Type B pancreatic cell (in vitro differentiated cells): ENCODE results near the gene OR52E8. TPM values are rescaled to one million over a fixed set of nuclear protein-coding genes. Genes with fewer than 3 reads are reported as not detected.

Source experiments
- DNase-seq: peaks from one replicate; pipeline ENCODE4 v3.0.0; 2021; ENCODE audit warnings: mixed read lengths; ENCODE audit not compliant: unreplicated experiment; ENCODE audit errors: extremely low spot score
- H3K27ac Mint-ChIP-seq: 2 replicates; pipeline ENCODE4 v1.8.0; 2021; ENCODE audit warnings: mild to moderate bottlenecking, mixed read lengths
- H3K27me3 Mint-ChIP-seq: 2 replicates; pipeline ENCODE4 v1.8.0; 2021; ENCODE audit warnings: mixed read lengths
- H3K36me3 Mint-ChIP-seq: 2 replicates; pipeline ENCODE4 v1.8.0; 2021; ENCODE audit warnings: mixed read lengths
- H3K4me1 Mint-ChIP-seq: one replicate; pipeline ENCODE4 v1.8.0; 2021; ENCODE audit warnings: mixed read lengths; ENCODE audit not compliant: unreplicated experiment
- H3K4me3 Mint-ChIP-seq: 2 replicates; pipeline ENCODE4 v1.8.0; 2021; ENCODE audit warnings: mild to moderate bottlenecking, mixed read lengths
- H3K9me3 Mint-ChIP-seq: 2 replicates; pipeline ENCODE4 v1.8.0; 2021; ENCODE audit warnings: mixed read lengths
- CTCF ChIP-seq: fragments of 200-600 bp; sonication (generic); conservative IDR thresholded peaks from 2 replicates; pipeline ENCODE4 v1.5.0; 2021; ENCODE audit warnings: antibody characterized with exemption, mild to moderate bottlenecking
- total RNA-seq: library from RNA; stranded (reverse); gene quantifications from 2 replicates; pipeline ENCODE4 v1.2.1, GENCODE V29; 2021; ENCODE audit warnings: low replicate concordance

OR52E8 gene
- total RNA-seq, 1 donor from 2014 or later, result not detected

GRCh38 chr11:5887172-5887571 is 29.7 kb upstream of the OR52E8 start:
- TF ChIP-seq CTCF, result no peak
- Mint-ChIP-seq H3K9me3 (no peaks in the 10 kb centered on the region), H3K27ac (no peak overlapping the region)

GRCh38 chr11:5881756-5882155 is 24.3 kb upstream of the OR52E8 start:
- Mint-ChIP-seq H3K4me3 (no peak overlapping the region), H3K36me3 (no peaks in the 10 kb centered on the region), H3K4me1 (no peaks in the 10 kb centered on the region), H3K27me3 (peaks cover 24% of the 10 kb centered on the region), H3K27ac (no peak overlapping the region), H3K9me3 (no peaks in the 10 kb centered on the region)
- TF ChIP-seq CTCF, result no peak
- no peak for DNase-seq

More at GRCh38 chr11:5887172-5887571, 29.7 kb upstream of the OR52E8 start:
- Mint-ChIP-seq H3K27me3 (peaks cover 5% of the 10 kb centered on the region), H3K4me1 (no peaks in the 10 kb centered on the region), H3K36me3 (no peaks in the 10 kb centered on the region), H3K4me3 (no peak overlapping the region)
- no peak for DNase-seq

- H3K4me1 Mint-ChIP-seq, result no peaks in the 10 kb centered on the region
- no peaks in the 10 kb centered on the region for H3K36me3 Mint-ChIP-seq
- H3K4me3 Mint-ChIP-seq, result no peak within 1 kb of the TSS
Measured at GRCh38 chr11:5880329-5880728, 22.8 kb upstream of the OR52E8 start, which contains the start of gene OR52E4. Gene OR52E4 (plus strand): TSS chr11:5880629. CDS start chr11:5884293, 3,664 bp downstream.

GRCh38 chr11:5878564-5878963 is 21.1 kb upstream of the OR52E8 start:
- H3K36me3 Mint-ChIP-seq, result no peaks in the 10 kb centered on the region
- H3K4me1 Mint-ChIP-seq, result no peaks in the 10 kb centered on the region
- DNase-seq, result no peak
- H3K27me3 Mint-ChIP-seq, result peaks cover 24% of the 10 kb centered on the region
- H3K9me3 Mint-ChIP-seq, result no peaks in the 10 kb centered on the region
- TF ChIP-seq CTCF, result no peak
- no peak overlapping the region for H3K4me3 Mint-ChIP-seq
- no peak overlapping the region for H3K27ac Mint-ChIP-seq

More at GRCh38 chr11:5880329-5880728, 22.8 kb upstream of the OR52E8 start, which contains the start of gene OR52E4:
- no peaks in the 10 kb centered on the region for H3K9me3 Mint-ChIP-seq
- DNase-seq, result no peak
- H3K27me3 Mint-ChIP-seq, result peaks cover 24% of the 10 kb centered on the region
- no peak for TF ChIP-seq CTCF
- H3K27ac Mint-ChIP-seq, result no peak within 1 kb of the TSS

GRCh38 chr11:5865826-5866225 is 8.3 kb upstream of the OR52E8 start:
- no peak for TF ChIP-seq CTCF
- no peak for DNase-seq
- Mint-ChIP-seq H3K4me1 (no peaks in the 10 kb centered on the region), H3K27ac (no peak overlapping the region), H3K9me3 (no peaks in the 10 kb centered on the region), H3K4me3 (no peak overlapping the region), H3K36me3 (no peaks in the 10 kb centered on the region), H3K27me3 (peaks cover 5% of the 10 kb centered on the region)

- no peak for DNase-seq
- no peak for TF ChIP-seq CTCF
- no peaks in the 10 kb centered on the region for H3K4me1 Mint-ChIP-seq
- H3K36me3 Mint-ChIP-seq, result no peaks in the 10 kb centered on the region
- no peak overlapping the region for H3K27ac Mint-ChIP-seq
- no peaks in the 10 kb centered on the region for H3K27me3 Mint-ChIP-seq
- H3K4me3 Mint-ChIP-seq, result no peak overlapping the region
- no peaks in the 10 kb centered on the region for H3K9me3 Mint-ChIP-seq
Measured at GRCh38 chr11:5851002-5851401, 6.5 kb downstream of the OR52E8 start.
